NCI-H2171 treated with DMSO at 0.1 percent for 48 hours (cell line): ENCODE data around the gene CROCC2.
"Not testable (repeated sequence)": the region's sequence is repeated elsewhere in the genome, so short reads cannot be mapped to it uniquely, and the experiment has no call there.

ENCODE experiments used
- DNase-seq: peaks from one replicate; lab custom pipeline; 2025; lab: John Stamatoyannopoulos, UW

The CROCC2 gene

DNA sequence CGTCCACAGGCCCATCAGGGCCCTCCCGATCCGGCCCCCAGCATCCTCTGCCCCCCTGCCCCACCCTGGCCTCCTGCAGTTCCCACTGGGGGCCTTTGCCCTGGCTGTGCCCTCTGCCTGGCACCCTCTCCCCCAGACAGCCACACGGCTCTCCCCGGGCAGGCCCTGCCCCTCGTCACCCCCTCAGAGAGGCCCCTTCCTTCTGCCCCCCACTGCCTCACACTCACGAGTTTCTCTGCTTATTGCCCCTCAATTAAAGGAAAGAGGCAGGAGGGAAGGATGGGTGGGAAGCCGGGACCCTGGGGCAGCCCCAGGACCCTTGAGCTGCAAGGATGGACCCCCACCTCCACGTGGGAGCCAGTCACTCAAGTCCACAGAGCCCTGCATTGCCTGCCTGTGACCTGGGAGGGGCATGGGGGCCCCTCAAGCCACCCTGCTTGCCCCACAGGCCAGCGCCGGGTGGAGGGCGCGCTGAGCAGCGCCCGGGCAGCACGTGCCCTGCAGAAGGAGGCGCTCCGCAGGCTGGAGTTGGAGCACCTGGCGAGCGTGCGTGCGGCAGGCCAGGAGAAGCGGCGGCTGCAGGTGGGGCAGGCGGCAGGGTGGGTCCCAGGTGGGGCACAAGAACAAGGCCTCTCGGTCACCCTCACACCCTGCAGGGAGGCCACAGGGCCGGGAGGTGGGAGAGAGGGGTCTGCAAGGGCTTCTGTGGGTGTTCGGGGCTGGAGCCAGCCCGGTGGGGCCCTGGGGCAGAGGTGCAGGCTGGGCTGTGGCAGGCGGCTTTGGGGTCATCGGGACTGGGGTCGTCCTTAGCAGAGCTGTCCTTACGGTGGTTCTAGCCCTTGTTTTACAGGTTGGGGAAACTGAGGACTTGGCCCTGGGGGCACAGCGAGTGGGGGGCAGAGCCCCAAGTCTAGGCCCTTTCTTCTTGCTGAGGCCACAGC lies 61.8 kb downstream of the CROCC2 start:
- no peak for DNase-seq

DNA sequence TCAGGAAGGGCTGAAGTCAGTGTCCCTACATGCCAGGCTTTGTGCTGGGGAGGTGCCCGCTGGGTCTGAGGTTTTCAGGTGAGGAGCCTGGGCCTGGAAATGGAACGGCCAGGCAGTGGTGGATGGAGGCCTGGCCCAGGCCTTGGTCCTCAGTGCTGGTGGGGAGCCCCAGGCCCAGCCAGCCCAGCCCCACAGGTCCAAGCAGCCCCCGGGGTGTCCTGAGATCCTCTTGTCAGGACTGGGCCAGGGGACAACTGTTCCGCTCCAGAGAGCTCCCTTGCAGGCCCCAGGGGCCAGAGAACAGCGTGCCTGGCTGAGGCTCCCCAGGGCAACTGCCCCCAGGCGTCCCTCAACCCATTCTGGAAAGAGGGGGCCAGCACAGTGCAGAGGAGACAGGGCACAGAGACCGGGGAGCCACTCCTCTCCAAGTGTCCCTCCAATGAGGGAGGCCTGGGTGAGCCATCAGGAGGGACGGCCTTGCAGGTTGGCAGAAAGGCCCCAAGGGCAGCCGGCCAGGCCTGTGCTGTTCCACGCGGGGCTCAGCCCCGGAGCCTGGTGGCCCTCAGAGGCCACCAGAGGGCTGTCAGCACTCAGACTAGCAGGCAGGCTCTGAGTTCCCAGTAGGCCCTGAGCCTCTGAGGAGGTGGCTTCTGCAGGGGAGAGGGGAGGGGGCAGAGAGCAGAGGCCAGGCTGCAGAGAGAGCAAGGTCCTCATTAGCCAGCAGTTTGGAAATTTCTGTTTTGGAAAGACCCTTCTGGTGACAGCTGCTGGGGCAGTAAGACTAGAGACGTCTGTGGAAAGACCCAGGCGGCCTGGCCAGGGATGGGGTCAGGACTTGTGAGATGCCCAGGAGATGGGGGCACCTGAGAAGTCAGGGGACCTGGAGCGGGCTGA lies 62.8 kb downstream of the CROCC2 start:
- no peak for DNase-seq

DNA sequence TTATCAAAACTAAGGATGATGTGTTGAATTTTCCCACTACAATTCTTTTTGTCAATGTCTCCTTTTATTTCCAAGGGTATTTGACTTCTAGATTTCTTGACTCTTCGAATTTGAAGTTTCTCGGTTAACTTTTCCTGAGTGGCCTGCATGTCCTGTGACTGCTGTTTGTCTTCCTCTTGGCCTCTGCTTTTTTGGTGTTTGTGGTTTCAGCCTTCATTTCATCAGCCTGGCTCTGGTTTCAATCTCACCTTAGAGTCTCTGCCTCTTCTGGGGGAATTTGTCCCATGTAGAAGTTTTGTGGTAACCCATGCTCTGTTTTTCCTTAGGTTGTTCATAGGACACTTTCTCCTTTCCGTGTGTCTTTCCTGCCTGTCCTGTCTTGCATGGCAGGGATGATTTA lies 64.0 kb downstream of the CROCC2 start:
- no peak for DNase-seq

DNA sequence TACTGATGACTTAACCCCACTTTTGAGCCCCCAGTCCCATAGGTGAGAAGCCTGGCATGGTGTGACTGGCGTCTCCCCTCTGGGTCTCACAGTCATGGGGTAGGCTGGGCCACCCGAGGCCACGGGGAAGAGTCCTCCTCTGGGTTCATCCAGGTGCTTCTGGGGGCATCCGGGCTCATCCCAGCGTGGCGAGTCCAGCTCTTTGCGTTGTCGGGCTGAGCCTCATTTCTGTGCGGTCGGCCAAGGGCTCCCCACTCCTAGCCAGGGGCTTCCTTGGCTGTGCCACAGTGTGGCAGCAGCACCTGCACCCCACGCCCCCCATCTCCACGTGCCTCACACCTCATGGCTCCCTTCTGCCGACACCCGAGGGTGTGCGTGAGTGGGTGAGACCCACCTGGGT lies 64.7 kb downstream of the CROCC2 start:
- DNase-seq, result no peak

DNA sequence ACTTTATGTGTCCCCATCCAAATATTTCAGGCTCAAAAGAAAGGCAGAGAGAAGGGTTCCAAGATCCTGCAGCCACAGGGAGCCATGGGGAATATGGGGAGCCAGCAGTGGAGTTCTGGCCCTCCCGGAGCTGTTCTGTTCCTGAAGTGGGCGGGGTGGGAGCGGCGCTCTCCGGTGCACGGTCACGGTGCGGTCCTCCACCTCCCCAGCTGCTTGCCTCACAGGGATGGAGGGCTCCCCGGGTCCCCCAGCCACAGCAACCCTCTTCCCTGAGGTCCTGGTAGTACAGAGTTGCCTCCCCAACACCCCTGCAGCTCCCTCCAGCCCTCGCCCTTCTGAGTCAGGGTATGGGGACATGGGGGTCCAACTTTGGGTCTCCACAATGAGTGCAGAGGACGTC lies 66.1 kb downstream of the CROCC2 start:
- DNase-seq, result no peak

DNA sequence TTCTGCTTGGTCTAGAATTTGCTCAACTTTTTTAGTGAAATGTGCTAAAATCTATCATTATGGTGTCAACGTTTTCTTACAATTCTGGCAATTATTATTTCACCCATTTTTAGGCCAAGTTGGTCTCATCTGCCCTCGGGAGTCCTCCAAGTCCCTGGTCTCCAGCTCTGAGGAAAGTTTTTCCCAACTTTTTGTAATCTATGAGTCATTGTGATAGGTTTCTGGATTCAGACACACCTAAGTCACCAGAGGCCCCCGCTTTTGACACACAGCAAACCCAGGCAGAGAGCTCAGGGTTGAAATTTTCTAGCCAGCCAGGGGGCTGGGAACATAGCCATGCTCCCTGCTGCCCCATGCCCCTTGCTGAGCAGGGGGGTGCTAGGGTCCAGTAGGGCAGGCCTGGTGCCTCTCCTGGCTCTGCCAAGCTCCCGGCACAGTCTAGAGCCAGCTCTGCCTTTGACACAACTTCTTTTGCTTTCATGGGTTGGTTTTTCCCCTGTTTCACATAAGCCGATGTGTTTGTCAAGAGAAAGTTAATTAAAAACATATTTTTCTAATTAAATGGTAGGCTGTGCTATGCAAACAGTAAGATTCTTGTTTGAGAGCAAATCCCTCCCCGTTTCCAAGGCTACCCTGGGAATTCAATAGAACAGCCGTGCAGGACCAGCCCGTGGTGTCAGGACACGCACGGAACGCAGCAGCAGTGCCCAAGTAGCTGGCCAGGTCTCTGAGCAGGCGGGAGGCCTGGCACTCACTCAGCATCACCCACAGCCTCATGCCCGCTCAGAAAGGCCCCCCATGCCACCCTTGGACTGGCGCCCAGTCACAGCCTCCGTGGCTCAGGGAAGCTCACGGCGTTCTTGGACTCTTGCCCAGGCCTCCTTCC lies 66.7 kb downstream of the CROCC2 start:
- no peak for DNase-seq

DNA sequence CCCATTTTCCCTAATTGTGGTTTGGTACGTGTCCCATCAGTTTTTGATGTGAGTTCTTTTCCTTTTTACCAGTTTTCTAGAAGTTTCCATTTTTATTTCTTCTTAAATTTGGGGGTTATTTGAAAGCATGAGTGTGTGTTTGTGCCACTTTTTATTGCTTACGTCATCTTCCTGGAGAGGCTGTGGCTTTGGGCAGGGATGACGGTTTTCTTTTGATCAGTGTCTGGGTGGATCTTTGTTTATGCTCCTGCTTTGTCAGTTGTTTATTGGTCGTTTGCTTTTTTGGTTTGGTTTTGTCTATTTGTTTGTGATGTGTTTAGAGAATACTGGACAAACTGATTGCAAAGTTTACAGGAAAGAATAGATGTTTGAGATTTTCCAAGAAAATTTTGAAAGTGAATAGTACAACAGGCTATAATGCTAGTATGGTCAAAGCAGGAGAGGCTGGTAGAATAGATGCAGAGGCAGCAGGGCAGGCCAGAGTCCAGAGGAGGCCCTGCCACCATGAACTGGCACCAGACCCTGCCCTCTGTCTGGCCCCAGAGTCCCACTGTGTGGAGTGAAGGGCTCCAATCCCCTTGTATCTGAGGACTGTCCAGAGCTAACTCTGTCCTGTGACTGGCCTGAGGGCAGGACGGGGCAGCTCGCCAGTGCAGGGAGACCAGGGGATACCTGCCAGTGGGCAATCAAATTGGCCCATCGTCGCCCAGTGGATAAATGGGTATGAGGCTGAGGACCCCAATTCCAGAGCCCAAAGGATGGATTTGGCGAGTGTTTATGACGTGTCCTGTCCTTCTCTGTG lies 68.8 kb downstream of the CROCC2 start:
- no peak for DNase-seq

DNA sequence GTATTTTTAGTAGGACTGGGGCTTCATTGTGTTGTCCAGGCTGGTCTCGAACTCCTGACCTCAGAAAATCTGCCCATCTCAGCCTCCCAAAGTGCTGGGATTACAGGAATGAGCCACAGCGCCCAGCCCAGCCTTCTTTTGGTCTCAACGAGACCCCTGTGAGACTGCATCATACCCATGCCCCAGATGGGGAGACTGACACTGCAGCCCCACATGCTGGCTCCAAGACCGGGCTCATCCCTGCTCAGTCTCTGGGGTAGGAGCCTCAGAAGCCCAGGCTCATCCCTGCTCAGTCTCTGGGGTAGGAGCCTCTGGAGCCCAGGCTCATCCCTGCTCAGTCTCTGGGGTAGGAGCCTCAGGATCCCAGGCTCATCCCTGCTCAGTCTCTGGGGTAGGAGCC lies 69.8 kb downstream of the CROCC2 start:
- DNase-seq, result not testable (repeated sequence)

DNA sequence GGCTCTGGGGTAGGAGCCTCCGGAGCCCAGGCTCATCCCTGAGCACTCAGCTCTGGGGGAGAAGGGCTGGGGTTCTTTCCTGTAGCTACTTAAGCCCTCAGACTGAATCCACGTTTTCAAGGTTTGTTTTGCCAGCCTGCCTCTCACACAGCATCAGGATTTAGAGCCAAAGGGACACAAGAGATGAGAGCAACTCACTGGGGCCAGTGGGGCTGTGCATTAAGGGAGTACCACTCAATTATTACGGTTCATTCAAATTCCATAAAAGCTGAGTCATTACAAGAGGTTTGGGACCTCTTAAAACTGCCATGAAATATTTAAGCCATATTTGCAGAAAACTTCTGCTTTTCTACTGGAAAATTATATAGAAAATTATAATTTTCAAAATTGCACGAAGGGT lies 75.1 kb downstream of the CROCC2 start:
- no peak for DNase-seq

DNA sequence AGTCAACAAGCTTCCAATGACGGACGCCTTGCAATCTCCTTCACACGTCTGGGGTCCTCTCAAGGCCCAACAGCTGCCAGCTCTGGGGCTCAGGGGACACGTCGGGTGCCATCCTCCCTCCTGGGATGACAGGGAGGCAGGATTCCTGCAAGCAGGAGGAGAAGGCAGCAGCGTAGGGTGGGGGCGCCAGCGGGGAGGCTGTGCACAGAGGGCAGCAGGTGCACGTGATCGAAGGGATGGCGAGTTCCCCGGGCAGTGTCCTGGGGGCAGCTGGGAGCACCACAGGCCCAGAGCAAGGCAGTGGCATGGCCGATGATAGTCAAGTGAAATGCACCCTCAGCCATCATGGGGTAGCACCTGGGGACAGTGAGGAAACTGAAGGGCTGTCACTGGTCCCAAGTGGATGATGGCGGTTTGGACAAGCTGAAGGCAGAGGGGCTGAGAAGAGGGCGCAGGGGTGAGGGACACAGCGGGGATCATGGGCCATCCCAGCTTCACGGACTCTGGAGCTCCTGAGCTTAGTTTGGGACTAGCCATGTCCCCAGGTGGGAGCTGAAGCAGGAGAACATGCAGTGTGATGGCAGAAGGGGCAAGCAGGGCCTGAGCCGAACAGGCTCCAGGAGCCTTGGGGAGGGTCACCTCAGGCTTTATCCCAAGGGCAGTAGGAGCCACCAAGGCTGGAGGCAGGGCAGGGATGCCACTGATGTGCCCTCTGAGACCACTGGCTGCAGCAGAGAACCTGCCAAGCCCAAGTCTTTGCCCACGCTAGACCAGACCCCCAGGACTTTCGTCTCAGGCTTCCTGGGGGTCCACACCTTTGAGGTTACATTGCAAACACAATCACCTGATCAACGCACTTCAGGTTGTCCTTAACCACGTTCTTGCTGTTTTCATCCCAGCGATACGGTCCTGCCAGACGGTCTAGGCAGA lies 76.0 kb downstream of the CROCC2 start:
- DNase-seq, result no peak

DNA sequence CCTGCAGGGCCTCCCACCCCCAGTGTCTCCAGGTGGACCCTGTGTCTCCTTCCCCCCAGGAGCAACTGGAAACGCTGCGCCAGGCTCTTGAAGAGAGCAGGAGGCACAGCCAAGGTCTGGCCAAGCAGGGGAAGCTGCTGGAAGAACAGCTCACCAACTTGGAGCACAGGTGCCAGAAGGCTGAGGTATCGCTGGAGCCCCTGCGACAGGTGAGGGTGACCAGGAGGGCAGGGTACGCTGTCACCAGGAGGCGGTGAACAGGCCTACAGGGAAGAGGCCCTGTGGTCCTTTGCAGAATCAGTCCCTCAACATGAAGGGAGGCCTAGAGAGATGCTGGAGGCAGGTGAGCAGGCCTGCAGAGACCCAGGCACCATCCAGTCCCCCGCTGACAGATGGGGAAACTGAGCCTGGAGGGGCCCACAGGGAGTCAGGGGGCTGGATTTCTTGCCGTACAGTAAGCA lies 76.7 kb downstream of the CROCC2 start:
- no peak for DNase-seq

DNA sequence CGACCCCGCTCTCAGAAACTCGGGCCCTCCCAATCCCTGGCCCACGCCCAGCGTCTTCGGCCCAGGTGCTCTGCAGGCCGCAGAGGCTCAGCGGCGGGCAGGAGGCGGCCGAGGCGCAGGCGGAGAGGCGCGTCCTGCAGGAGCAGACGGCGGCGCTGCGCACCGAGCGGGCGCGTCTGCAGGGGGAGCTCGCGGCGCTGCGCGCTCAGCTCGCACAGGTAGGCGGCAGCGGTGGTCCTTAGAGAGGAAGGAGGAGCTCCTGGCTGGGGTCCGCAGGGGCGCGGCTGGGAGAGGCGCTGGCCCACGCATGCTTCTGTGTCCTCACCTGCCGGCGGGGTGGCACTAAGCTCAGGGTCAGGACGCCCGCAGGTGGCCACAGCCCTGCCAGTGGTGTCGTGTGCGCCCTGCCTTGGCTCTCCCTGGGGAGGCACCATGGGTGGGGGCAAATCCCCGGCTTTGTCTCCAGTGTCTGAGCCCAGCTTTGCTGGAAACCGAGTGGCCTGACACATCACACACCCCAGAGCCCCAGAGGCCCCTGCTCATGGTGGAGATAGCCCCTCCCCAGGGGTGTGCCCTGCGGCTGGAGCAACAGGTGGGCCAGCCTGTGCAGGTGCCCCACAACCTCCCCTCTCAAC lies 77.3 kb downstream of the CROCC2 start:
- peak; percentile 27 for DNase-seq

DNA sequence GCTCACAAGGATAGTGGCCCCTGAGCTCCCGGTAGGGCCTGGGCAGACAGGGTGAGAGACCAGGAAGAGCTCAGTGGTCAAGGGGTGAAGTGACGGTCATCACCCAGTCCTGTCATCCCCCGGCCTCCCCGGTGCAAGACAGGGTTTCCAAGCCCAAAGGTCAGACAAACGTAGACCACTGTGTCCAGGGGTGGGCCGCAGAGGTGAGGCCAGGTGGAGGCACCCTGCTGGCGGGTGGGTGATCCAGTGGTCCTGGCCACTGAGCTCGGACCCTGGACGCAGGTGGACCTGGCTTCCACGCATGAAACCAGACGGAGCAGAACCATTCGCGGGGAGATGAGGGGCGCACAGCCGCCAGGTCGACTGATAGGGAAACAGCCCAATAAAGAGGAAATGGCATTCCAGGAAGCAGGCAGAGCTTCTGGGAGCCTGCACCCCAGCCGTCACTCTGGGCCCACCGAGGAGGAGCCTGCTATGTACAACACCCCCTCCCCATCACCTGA lies 77.9 kb downstream of the CROCC2 start:
- no peak for DNase-seq

DNA sequence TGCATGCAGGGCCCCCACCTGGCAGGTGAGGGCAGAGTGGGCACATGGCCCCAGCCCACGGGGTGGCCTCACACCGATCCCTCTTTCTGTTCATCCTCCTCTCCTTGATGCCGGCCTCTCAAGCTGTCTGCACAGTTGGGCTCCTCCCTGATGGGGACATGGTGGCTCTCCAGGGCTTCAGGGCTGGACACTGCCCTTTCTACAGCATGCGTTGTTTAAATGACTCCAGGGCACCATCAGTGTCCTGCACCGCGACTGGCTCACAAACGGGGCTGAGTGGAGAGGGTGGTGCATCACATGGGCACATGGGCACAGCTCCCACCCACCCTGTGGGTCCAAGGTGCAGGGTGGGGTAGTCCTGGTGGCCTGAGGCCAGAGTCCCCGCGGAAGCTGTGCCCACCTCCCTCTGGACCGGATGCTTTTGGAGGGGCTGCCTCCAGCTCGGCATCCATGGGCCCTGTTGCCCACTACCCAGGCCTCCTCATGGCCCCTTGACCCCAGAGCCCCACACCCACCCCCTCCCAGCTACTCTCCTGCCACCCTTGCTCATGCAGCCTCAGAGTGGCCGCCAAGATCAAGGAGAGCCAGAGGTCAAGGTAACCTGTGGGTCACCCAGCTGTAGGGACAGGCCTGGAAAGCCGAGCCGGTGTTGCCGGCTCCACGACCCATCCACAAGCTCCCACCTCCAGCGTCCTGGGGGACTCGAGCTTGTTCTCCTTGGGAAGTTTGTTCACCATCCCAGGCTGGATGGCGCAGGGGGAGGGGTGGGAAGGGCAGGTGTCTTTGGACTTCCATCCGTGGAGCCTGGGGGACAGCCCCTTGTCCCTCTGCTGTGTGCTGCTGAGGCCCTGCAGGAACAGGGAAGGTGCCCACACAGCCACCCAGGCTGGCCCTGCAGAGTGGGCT lies 80.0 kb downstream of the CROCC2 start:
- DNase-seq, result no peak

DNA sequence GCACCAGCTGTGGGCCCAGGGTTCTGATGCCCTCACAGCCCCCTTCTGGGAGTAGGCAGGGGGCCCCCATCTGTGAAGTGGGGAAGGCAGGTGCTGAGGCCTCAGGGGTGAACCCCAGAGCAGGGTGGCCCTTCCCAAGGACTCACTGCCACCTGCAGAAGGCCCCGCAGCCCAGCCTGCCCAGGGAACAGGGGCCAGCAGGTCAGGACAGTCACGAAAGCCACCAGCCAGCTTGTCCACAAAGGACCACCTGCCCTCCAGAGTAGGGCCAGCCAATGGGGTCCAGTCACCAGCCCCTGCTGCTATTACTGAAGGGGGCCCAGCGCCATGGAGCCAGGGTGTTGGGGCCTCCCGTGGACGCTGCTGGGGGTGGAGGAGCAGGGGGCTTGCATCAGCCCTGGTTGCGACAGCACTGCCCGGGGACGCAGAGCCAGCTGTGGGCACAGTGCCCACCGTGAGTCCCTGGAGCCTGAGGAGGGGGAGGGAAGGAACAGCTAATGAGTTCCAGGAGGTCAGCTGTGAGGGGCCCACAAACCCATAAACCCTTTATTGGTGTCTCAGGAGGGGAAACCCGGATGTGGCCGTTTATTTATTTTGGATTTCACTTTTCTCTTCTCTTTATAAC lies 80.8 kb downstream of the CROCC2 start:
- no peak for DNase-seq

DNA sequence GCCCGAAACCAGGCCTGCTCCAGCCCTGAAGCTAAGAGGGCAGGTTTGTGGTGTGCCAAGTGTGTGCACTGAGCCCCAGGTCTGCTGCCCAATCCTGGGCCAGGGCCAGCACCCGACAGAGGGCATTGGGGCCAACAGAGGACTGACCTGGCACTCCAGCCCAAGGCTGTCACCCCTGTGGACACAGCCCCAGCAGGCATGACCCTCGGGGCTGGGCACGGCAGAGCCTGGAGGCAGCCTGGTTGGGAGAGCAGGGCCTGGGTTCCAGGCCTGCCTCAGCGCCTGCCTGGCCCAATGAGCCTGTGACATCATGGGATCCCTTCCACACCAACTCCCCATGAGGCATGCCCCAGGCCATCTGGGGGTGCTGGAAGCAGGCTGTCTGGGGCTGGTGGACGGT lies 81.5 kb downstream of the CROCC2 start:
- DNase-seq, result no peak

DNA sequence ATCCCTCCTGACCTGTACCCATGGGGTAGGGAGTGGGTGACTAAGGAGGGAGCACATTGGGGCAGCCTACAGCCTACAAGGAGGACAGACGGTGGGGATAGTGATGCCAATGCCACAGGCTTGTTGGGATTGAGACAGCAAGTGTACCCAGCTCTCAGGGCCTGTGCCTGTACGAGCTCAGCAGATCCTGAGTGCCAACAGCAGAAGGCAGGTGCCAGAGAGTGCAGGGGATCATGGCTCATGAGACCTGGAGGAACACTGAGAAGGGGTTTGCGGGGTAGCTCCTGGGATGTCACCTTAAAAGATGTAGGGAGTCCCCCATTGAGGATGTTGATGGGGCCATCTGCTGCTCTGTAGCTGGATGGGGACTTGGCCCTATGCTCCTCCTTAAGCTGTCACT lies 82.0 kb downstream of the CROCC2 start:
- DNase-seq, result no peak
